GM18867 (cell line): ENCODE measurements around the gene ENTREP1.
"Not testable (repeated sequence)": the region's sequence is repeated elsewhere in the genome, so short reads cannot be mapped to it uniquely, and the experiment has no call there.

Source experiments
- ATAC-seq: cut with Tn5 transposase; IDR thresholded peaks from one replicate; pipeline ENCODE4 v1.9.1; 2021; ENCODE audit warnings: mild to moderate bottlenecking, moderate library complexity; ENCODE audit not compliant: unreplicated experiment

The ENTREP1 gene

GRCh38 chr9:69324549-69325401 is at the start of gene ENTREP1:
TSS of gene ENTREP1 (plus strand) at chr9:69325215. CDS start at chr9:69325310, 95 bp downstream.
- no peak for ATAC-seq

- no peak for ATAC-seq
These were observed 48.2 kb upstream of the ENTREP1 start for GRCh38 chr9:69276775-69277174.

GRCh38 chr9:69279084-69279731 is 45.8 kb upstream of the ENTREP1 start:
- ATAC-seq, result peak; percentile 48

- no peak for ATAC-seq
These were observed 45.3 kb upstream of the ENTREP1 start for GRCh38 chr9:69279733-69280132.

GRCh38 chr9:69283003-69283402 is 42.0 kb upstream of the ENTREP1 start:
- ATAC-seq, result no peak

- ATAC-seq, result no peak
These were observed 32.9 kb upstream of the ENTREP1 start for GRCh38 chr9:69292078-69292477.

GRCh38 chr9:69293156-69293555 is 31.9 kb upstream of the ENTREP1 start:
- ATAC-seq, result no peak

GRCh38 chr9:69295872-69296552 is 29.0 kb upstream of the ENTREP1 start:
- no peak for ATAC-seq

GRCh38 chr9:69297300-69297980 is 27.6 kb upstream of the ENTREP1 start:
- no peak for ATAC-seq

GRCh38 chr9:69299315-69299714 is 25.7 kb upstream of the ENTREP1 start:
- ATAC-seq, result no peak

GRCh38 chr9:69299826-69300225 is 25.2 kb upstream of the ENTREP1 start:
- ATAC-seq, result no peak

- ATAC-seq, result no peak
These were observed 21.7 kb upstream of the ENTREP1 start for GRCh38 chr9:69303331-69303730.

GRCh38 chr9:69306895-69307445 is 18.0 kb upstream of the ENTREP1 start:
- ATAC-seq, result not testable (repeated sequence)

GRCh38 chr9:69307446-69308205 is 17.4 kb upstream of the ENTREP1 start:
- ATAC-seq, result no peak

- ATAC-seq, result no peak
These were observed 16.6 kb upstream of the ENTREP1 start for GRCh38 chr9:69308206-69308931.

GRCh38 chr9:69313175-69313574 is 11.8 kb upstream of the ENTREP1 start:
- no peak for ATAC-seq

- ATAC-seq, result no peak
These were observed 10.5 kb upstream of the ENTREP1 start for GRCh38 chr9:69314547-69314946.

- no peak for ATAC-seq
These were observed 7.9 kb upstream of the ENTREP1 start for GRCh38 chr9:69317081-69317480.

GRCh38 chr9:69317894-69318293 is 7.1 kb upstream of the ENTREP1 start:
- ATAC-seq, result peak; percentile 84
